Common myeloid progenitor, CD34-positive (primary cell): ENCODE measurements around the gene CPNE4.
A peak's percentile ranks its signal among the peaks of the same experiment; 100 is the strongest.

Experiments
- CTCF ChIA-PET: fragments of 350-600 bp; sonication (Branson Sonifier 250); formaldehyde crosslinking; loops from one replicate; lab custom pipeline; 2021; ENCODE audit warnings: antibody characterized with exemption; lab: Charles Lee
- POLR2A ChIA-PET: fragments of 350-600 bp; sonication (Branson Sonifier 250); formaldehyde crosslinking; loops from one replicate; lab custom pipeline; 2021; ENCODE audit warnings: antibody characterized with exemption; lab: Charles Lee
- DNase-seq, 3 donors: peaks; one replicate each; pipeline versions ENCODE4 v3.0.0 to v3.0.0-alpha.2; 2013
- H3K27ac ChIP-seq, 2 experiments: 1 replicate in 1 of 2; 2 replicates in 1 of 2; pipeline ENCODE4 v1.7.0; 2013; ENCODE audit warnings: inconsistent platforms in 2 of 2, low read length in 2 of 2, mild to moderate bottlenecking in 2 of 2, low read depth in 1 of 2, moderate library complexity in 1 of 2; ENCODE audit not compliant: severe bottlenecking in 2 of 2, insufficient read depth in 1 of 2, poor library complexity in 1 of 2
- H3K27me3 ChIP-seq, 5 experiments: replicated peaks in 2 of 5; 1 replicate in 3 of 5; 2 replicates in 2 of 5; pipeline versions ENCODE4 v1.6.1 to v1.7.0; 2013; ENCODE audit warnings: low read length in 4 of 5, mild to moderate bottlenecking in 2 of 5, moderate library complexity in 2 of 5, inconsistent platforms in 1 of 5; ENCODE audit not compliant: insufficient read depth in 5 of 5, control insufficient read depth in 4 of 5
- H3K36me3 ChIP-seq, 4 experiments: 1 replicate in 2 of 4; 2 replicates in 2 of 4; pipeline versions ENCODE4 v1.6.1 to v1.7.0; 2013; ENCODE audit warnings: low read length in 3 of 4, control low read depth in 1 of 4, mild to moderate bottlenecking in 1 of 4; ENCODE audit not compliant: control insufficient read depth in 4 of 4, insufficient read depth in 4 of 4
- H3K4me1 ChIP-seq, 4 experiments: 1 replicate in 3 of 4; 2 replicates in 1 of 4; pipeline versions ENCODE4 v1.6.1 to v1.7.1; 2013; ENCODE audit warnings: low read length in 3 of 4, mild to moderate bottlenecking in 3 of 4, control low read depth in 1 of 4, inconsistent platforms in 1 of 4, moderate library complexity in 1 of 4; ENCODE audit not compliant: control insufficient read depth in 4 of 4, insufficient read depth in 4 of 4; ENCODE audit errors: control extremely low read depth in 1 of 4
- H3K4me3 ChIP-seq, 7 experiments: 1 replicate in 4 of 7; 2 replicates in 3 of 7; pipeline versions ENCODE4 v1.5.1 to v1.7.0; 2013; ENCODE audit warnings: mild to moderate bottlenecking in 7 of 7, low read length in 6 of 7, moderate library complexity in 6 of 7, inconsistent platforms in 2 of 7, low read depth in 2 of 7, control low read depth in 1 of 7; ENCODE audit not compliant: insufficient read depth in 4 of 7, control insufficient read depth in 1 of 7; ENCODE audit errors: extremely low read depth in 1 of 7
- H3K9me3 ChIP-seq, 5 experiments: 1 replicate in 4 of 5; 2 replicates in 1 of 5; pipeline versions ENCODE4 v1.6.1 to v1.7.1; 2013; ENCODE audit warnings: low read length in 4 of 5, mild to moderate bottlenecking in 2 of 5, inconsistent platforms in 1 of 5, low read depth in 1 of 5, moderate library complexity in 1 of 5; ENCODE audit not compliant: control insufficient read depth in 4 of 5, insufficient read depth in 2 of 5; ENCODE audit errors: control extremely low read depth in 1 of 5
- WGBS: methylation state at CpG from one replicate; pipeline ENCODE4 v1.1.5; 2013; ENCODE audit not compliant: insufficient coverage; 5-methylcytosine and 5-hydroxymethylcytosine counted together

The CPNE4 gene

GRCh38 chr3:131568460-131568859 lies 466.4 kb downstream of the CPNE4 start:
- peaks cover 0 to 4% (median 0%) of the 10 kb centered on the region in 5 experiments for H3K27me3 ChIP-seq
- no peaks in the 10 kb centered on the region for H3K36me3 ChIP-seq
- ChIA-PET POLR2A (no interaction called here), CTCF (no interaction called here)
- DNase-seq, result no peak
- no peaks in the 10 kb centered on the region for H3K9me3 ChIP-seq
- H3K27ac ChIP-seq, result no peak overlapping the region
- WGBS, result 40% methylated on average over 5 of the region's 5 CpGs
- H3K4me3 ChIP-seq, result no peak overlapping the region
- peaks cover 0 to 2% (median 0%) of the 10 kb centered on the region in 4 experiments for H3K4me1 ChIP-seq

GRCh38 chr3:131564812-131565211 lies 470.0 kb downstream of the CPNE4 start:
- H3K36me3 ChIP-seq, result no peaks in the 10 kb centered on the region
- peaks cover 0 to 2% (median 0%) of the 10 kb centered on the region in 4 experiments for H3K4me1 ChIP-seq
- no CpG with 5 or more reads among the region's 4 CpGs for WGBS
- no peak overlapping the region for H3K4me3 ChIP-seq
- ChIA-PET CTCF (no interaction called here), POLR2A (no interaction called here)
- H3K27me3 ChIP-seq, result peaks cover 0 to 14% (median 0%) of the 10 kb centered on the region in 5 experiments
- no peaks in the 10 kb centered on the region for H3K9me3 ChIP-seq
- no peak for DNase-seq
- H3K27ac ChIP-seq, result no peak overlapping the region

- no CpG with 5 or more reads among the region's 2 CpGs for WGBS
- H3K4me3 ChIP-seq, result no peak overlapping the region
- POLR2A ChIA-PET, result no interaction called here
- no peaks in the 10 kb centered on the region for H3K36me3 ChIP-seq
- peaks cover 0 to 14% (median 5%) of the 10 kb centered on the region in 5 experiments for H3K27me3 ChIP-seq
- no peak for DNase-seq
- H3K4me1 ChIP-seq, result no peaks in the 10 kb centered on the region
- CTCF ChIA-PET, result no interaction called here
- H3K9me3 ChIP-seq, result no peaks in the 10 kb centered on the region
- H3K27ac ChIP-seq, result no peak overlapping the region
Measured at GRCh38 chr3:131561511-131561910, 473.3 kb downstream of the CPNE4 start.

DNA sequence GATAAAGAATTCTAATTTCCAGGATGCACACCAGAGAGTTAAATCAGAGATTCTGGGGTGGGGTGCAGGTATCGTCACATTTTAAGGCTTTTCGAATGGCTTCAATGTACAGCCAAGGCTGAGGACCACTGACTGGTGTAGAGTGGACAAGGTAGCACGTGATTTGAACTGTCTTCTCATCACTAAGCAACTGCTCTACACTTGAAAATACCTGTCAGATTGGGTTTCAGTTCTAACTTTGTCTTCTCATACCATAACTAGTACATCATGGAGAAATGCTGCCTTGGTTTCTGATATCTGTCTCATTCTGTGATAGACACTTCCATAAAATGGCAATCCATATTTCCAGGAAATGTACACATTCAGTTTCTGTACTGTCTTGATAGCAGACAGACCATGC lies 474.0 kb downstream of the CPNE4 start:
- no peak overlapping the region for H3K27ac ChIP-seq
- no peaks in the 10 kb centered on the region for H3K9me3 ChIP-seq
- ChIA-PET POLR2A (no interaction called here), CTCF (interaction anchor here (1.7 kb wide), 1 partner anchor 11 kb away, joined by 3 read pairs; no protein-coding TSS in a partner anchor)
- H3K27me3 ChIP-seq, result peaks cover 0 to 14% (median 5%) of the 10 kb centered on the region in 5 experiments
- WGBS, result 100% methylated on average over 2 of the region's 3 CpGs
- no peaks in the 10 kb centered on the region for H3K36me3 ChIP-seq
- H3K4me1 ChIP-seq, result no peaks in the 10 kb centered on the region
- no peak for DNase-seq
- H3K4me3 ChIP-seq, result no peak overlapping the region

GRCh38 chr3:131555456-131555855 lies 479.4 kb downstream of the CPNE4 start:
- Histone ChIP-seq H3K4me3 (no peak overlapping the region), H3K4me1 (no peaks in the 10 kb centered on the region), H3K27ac (no peak overlapping the region), H3K27me3 (peaks cover 0 to 9% (median 4%) of the 10 kb centered on the region in 5 experiments), H3K36me3 (no peaks in the 10 kb centered on the region), H3K9me3 (no peaks in the 10 kb centered on the region)
- peak in 2 of 3 donors; percentile 4 to 8 for DNase-seq
- ChIA-PET POLR2A (no interaction called here), CTCF (interaction anchor here (0.6 kb wide), 1 partner anchor 158 kb away, joined by 3 read pairs; no protein-coding TSS in a partner anchor)
- WGBS, result 100% methylated on average over 1 of the region's 2 CpGs

DNA sequence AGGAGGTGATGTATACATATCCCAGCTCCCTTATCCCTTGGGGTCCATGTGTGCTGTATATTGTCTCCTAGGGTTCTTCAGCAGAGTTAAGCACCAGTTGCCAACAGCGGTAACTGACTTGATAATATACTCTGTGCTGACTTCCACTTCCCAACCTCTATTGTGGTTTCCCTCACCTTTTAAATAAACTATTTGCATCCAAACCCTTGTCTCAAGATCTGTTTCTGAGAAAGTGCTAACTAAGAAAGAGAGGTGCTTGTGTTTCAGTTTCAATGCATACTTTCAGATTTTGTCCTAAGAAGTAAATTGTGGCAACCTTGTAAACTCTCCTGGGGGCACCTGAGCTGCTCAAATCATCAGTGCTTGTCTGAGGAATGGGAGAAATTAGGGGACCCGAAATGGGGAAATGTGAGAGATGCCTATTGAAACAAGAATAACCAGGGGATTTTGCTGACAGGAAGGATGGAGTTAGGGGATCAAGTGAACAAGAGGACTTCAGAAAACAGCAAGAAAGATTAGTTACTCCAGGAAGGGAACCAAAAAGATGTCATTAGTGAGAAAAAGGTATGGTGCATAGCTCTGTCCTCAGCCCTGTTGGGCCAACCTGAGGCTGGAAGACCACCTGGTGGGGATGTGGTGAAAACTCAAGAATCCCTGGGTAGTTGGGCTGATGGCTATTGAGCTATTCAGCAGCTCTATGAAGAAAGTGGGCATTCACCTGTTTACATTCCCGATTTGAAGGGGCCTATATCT lies 481.1 kb downstream of the CPNE4 start:
- 100% methylated on average over 3 of the region's 3 CpGs for WGBS
- no peak overlapping the region for H3K4me3 ChIP-seq
- H3K9me3 ChIP-seq, result no peaks in the 10 kb centered on the region
- no peak overlapping the region for H3K27ac ChIP-seq
- ChIA-PET POLR2A (no interaction called here), CTCF (no interaction called here)
- H3K4me1 ChIP-seq, result no peaks in the 10 kb centered on the region
- H3K27me3 ChIP-seq, result peaks cover 0 to 5% (median 2%) of the 10 kb centered on the region in 5 experiments
- DNase-seq, result no peak
- no peaks in the 10 kb centered on the region for H3K36me3 ChIP-seq

DNA sequence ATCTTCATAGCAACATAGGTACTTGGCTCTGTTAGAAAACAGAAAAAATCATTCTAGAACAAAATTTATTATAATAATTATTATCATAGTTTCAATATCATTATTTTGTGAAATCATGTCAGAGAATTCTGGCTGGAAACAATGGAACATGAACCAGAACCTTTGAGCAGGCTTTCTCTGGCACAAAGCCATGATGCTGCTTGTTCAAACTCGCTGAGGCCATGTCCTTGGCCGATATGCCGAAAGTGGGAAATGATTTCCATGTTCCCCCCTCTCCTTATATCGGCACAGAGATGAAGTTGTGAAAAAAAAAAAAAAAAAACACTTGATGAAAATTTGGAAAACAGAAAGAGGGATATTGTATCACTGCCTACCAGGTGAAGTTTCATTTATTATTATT lies 483.1 kb downstream of the CPNE4 start:
- Histone ChIP-seq H3K9me3 (no peaks in the 10 kb centered on the region), H3K27me3 (peaks cover 0 to 3% (median 0%) of the 10 kb centered on the region in 5 experiments), H3K36me3 (no peaks in the 10 kb centered on the region), H3K27ac (no peak overlapping the region), H3K4me1 (no peaks in the 10 kb centered on the region), H3K4me3 (no peak overlapping the region)
- WGBS, result 100% methylated on average over 1 of the region's 4 CpGs
- CTCF ChIA-PET, result no interaction called here
- DNase-seq, result no peak
- POLR2A ChIA-PET, result no interaction called here
